Transverse colon (tissue), 4 donors: ENCODE measurements around the gene WFS1.

Experiments used
- EP300 ChIP-seq: sonication (generic); formaldehyde crosslinking; IDR thresholded peaks from one replicate; pipeline ENCODE4 v1.6.1; 2017; ENCODE audit warnings: antibody characterized with exemption, low read depth
- POLR2AphosphoS5 ChIP-seq, 3 donors: sonication (generic); formaldehyde crosslinking; IDR thresholded peaks; one replicate each; pipeline ENCODE4 v1.6.1; 2016; ENCODE audit warnings: antibody characterized with exemption in 3 of 3
- TF ChIP-seq, protein P1 (sequence below), 5 experiments: fragments of 200-600 bp in 3 of 5; fragments of 450-650 bp in 2 of 5; sonication (generic) in 3 of 5; IDR thresholded peaks; 1 replicate in 2 of 5; 2 replicates in 3 of 5; pipeline ENCODE4 v1.5.1; 2016 to 2017; ENCODE audit warnings: antibody characterized with exemption in 5 of 5, inconsistent platforms in 3 of 5, mild to moderate bottlenecking in 2 of 5, moderate library complexity in 1 of 5

GRCh38 chr4:6332042-6332668, 62.5 kb downstream of the WFS1 start:
- TF ChIP-seq, protein P1, sequence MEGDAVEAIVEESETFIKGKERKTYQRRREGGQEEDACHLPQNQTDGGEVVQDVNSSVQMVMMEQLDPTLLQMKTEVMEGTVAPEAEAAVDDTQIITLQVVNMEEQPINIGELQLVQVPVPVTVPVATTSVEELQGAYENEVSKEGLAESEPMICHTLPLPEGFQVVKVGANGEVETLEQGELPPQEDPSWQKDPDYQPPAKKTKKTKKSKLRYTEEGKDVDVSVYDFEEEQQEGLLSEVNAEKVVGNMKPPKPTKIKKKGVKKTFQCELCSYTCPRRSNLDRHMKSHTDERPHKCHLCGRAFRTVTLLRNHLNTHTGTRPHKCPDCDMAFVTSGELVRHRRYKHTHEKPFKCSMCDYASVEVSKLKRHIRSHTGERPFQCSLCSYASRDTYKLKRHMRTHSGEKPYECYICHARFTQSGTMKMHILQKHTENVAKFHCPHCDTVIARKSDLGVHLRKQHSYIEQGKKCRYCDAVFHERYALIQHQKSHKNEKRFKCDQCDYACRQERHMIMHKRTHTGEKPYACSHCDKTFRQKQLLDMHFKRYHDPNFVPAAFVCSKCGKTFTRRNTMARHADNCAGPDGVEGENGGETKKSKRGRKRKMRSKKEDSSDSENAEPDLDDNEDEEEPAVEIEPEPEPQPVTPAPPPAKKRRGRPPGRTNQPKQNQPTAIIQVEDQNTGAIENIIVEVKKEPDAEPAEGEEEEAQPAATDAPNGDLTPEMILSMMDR (IDR thresholded peaks at IDR 0.05), result peak; percentile 40 to 75 (median 53)
- TF ChIP-seq POLR2AphosphoS5 (IDR thresholded peaks at IDR 0.05) (no peak), EP300 (no peak)
